Articular chondrocyte of knee joint (primary cell): ENCODE measurements around the gene SLC39A1. TPM values are rescaled to one million over a fixed set of nuclear protein-coding genes. Genes with fewer than 3 reads are reported as not detected.

ENCODE experiments used
- small RNA-seq: library from RNA; depleted of rRNA; stranded (forward); fragments of <200 nt; gene quantifications from one replicate; pipeline ENCODE3, GENCODE V24; 2012
- total RNA-seq: library from RNA; depleted of rRNA; stranded (reverse); fragments of >200 nt; gene quantifications from 2 replicates; pipeline ENCODE4 v1.2.3, GENCODE V29; 2012

Gene SLC39A1
- 97.9 TPM in 2 replicates for total RNA-seq

DNA sequence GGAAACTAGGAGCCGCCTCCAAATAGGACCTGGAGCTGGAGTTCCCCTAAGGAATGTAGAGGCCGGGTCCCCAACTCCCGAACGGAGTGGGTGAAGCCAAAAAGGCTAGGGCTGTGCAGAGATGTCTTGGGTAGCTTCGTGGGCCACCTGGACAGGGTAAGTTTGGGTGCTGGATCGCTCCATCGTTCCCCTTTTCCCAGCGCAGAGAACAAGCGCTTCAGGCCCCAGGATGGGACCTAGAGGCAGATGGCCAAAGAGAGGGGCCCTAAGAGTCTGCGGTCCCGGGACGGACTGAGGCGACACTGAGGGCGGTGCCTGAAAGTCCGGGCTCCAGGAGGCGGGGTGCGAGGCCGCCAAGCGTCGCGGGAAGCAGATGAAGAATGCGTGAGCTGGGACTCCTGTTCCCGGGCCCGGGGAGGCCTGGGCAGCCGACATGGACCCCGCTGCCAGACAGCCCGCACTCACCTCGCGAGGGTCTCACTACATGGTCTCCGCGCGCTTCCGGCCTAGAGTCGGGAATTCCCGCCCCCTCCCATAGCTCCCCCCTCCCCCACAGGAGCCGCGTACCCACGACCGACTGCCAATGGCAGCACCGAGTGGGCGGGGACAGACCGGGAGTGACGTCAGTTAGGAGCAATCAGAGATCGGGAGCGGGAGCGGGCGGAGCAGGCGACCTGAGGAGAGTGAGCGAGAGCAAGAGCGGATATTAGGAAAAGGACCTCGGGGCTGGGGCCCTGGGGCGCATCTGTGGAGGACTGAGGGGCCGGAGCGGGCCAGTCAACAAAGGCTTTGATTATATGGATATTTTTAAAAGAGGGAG lies at the start of gene SLC39A1:
SLC39A1 (minus strand) TSS at position 508 of the 820 bp plus-strand sequence. CDS start 822 bp downstream, outside the sequence.

GRCh38 chr1:153990468-153991150 lies 27.3 kb upstream of the SLC39A1 start, which contains the start of gene RPS27:
Gene RPS27 (plus strand): TSS chr1:153990762. CDS start chr1:153990797, 35 bp downstream.

GRCh38 chr1:153985941-153986761 lies 22.8 kb upstream of the SLC39A1 start, which contains the start of gene RAB13:
Gene RAB13 (minus strand): TSS chr1:153986339. CDS start chr1:153986236, 103 bp downstream.

GRCh38 chr1:153977250-153978240 lies 14.2 kb upstream of the SLC39A1 start, which contains the start of gene JTB:
Gene JTB (minus strand): TSS chr1:153977674. CDS start chr1:153977252, 422 bp downstream.

DNA sequence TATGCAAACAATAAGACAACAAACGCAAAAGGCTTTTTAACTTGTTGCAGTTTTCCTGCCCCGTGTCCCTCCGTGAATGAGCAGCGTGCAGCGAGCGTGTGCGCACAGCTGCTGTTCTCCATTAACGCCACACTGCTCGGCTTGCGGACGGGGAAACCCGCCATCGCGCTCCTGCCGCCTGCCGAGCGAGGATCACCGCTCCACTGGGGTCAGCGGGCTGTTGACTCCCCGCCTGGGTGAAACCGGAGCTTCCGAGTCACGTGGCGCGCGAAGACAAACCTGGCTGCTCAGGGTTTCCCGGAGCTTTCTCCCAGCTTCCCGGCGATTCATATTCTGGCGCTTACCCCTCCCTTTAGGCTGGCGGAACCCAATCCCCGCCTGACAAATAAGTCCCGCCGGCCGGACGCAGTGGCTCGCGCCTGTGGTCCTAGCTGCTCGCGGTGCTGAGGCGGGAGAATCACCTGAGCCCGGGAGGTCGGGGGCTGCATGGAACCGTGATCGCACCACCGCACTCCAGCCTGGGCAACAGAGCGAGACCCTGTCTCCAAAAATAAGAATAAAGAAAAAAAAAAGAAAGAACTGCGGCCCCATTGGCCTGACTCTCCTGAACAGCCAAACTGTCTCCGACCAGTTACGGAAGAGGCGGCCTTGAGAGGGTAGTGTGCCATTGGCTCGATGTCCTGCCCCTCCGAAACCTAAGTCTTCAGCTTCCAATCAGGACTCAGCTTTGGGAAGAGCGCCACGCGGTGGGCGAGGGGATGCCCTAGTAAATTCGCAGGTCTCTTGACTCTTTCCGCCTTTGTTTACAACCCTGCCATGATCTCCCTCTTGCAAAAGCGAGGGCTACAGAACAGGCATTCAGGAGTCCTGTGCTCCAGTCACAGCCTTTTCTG lies 4.0 kb upstream of the SLC39A1 start, which contains the start of gene CREB3L4:
CREB3L4 (plus strand) TSS at position 796 of the 893 bp plus-strand sequence. CDS start 624 bp downstream, outside the sequence.

GRCh38 chr1:153958111-153958960 lies 5.0 kb downstream of the SLC39A1 start, which contains the start of gene CRTC2:
Gene CRTC2 (minus strand): TSS chr1:153958612. CDS start chr1:153958497, 115 bp downstream.

GRCh38 chr1:153946622-153947241 lies 16.6 kb downstream of the SLC39A1 start, which contains the start of gene DENND4B:
Gene DENND4B (minus strand): TSS chr1:153946718. CDS start chr1:153944374, 2,344 bp downstream.

GRCh38 chr1:153922972-153923925 lies 40.1 kb downstream of the SLC39A1 start, which contains the start of gene GATAD2B:
Gene GATAD2B (minus strand): TSS chr1:153922972. CDS start chr1:153828347, 94,625 bp downstream.

Small RNA genes lying within 50 kb of the gene (small RNA-seq; reads per million reads assigned to genes)
- not detected for gene MIR6737

Other genes starting within 250 kb of the SLC39A1 start
- gene INTS3, start 235.5 kb downstream of the SLC39A1 start, total RNA-seq: 40.5 and 43.0 TPM in 2 replicates
- gene SLC27A3, start 188.1 kb downstream of the SLC39A1 start, total RNA-seq: 8.2 and 11.9 TPM in 2 replicates
- gene GATAD2B, start 40.6 kb downstream of the SLC39A1 start, total RNA-seq: 9.6 and 9.8 TPM in 2 replicates
- 10.9 and 17.9 TPM in 2 replicates for gene DENND4B, start 16.8 kb downstream of the SLC39A1 start, total RNA-seq
- 5.4 and 6.0 TPM in 2 replicates for gene CRTC2, start 4.9 kb downstream of the SLC39A1 start, total RNA-seq
- gene CREB3L4, start 4.4 kb upstream of the SLC39A1 start, total RNA-seq: 6.0 and 6.7 TPM in 2 replicates
- 121 and 122 TPM in 2 replicates for gene JTB, start 14.1 kb upstream of the SLC39A1 start, total RNA-seq
- gene RAB13, start 22.8 kb upstream of the SLC39A1 start, total RNA-seq: 58.9 and 67.0 TPM in 2 replicates
- gene RPS27, start 27.2 kb upstream of the SLC39A1 start, total RNA-seq: 1,523 and 1,552 TPM in 2 replicates
- gene NUP210L, start 191.5 kb upstream of the SLC39A1 start, total RNA-seq: 0.52 and 0.86 TPM in 2 replicates
- gene TPM3, start 228.6 kb upstream of the SLC39A1 start, total RNA-seq: 482 and 483 TPM in 2 replicates
- gene CFAP141, start 242.8 kb upstream of the SLC39A1 start, total RNA-seq: not detected in 2 replicates